ENCODE data around the gene PEBP1. TPM values are rescaled to one million over a fixed set of nuclear protein-coding genes. Genes with fewer than 3 reads are reported as not detected.

The PEBP1 gene
- total RNA-seq, 1 experiment from 2014 or later = 189 TPM

GRCh38 chr12:118136559-118137003 lies 657 bp downstream of the PEBP1 start:
- no peak for TF ChIP-seq EZH2 (IDR thresholded peaks at IDR 0.05; ENCODE audit: low read depth)
- TF ChIP-seq, protein P1, sequence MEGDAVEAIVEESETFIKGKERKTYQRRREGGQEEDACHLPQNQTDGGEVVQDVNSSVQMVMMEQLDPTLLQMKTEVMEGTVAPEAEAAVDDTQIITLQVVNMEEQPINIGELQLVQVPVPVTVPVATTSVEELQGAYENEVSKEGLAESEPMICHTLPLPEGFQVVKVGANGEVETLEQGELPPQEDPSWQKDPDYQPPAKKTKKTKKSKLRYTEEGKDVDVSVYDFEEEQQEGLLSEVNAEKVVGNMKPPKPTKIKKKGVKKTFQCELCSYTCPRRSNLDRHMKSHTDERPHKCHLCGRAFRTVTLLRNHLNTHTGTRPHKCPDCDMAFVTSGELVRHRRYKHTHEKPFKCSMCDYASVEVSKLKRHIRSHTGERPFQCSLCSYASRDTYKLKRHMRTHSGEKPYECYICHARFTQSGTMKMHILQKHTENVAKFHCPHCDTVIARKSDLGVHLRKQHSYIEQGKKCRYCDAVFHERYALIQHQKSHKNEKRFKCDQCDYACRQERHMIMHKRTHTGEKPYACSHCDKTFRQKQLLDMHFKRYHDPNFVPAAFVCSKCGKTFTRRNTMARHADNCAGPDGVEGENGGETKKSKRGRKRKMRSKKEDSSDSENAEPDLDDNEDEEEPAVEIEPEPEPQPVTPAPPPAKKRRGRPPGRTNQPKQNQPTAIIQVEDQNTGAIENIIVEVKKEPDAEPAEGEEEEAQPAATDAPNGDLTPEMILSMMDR (conservative IDR thresholded peaks at IDR 0.05) = no peak
- CTCF ChIA-PET = interaction anchor here (0.6 to 1.7 kb wide), 2 partner anchors 16 to 82 kb away, joined by 3 to 4 read pairs; no protein-coding TSS in a partner anchor
- H3K9me2 ChIP-seq (ENCODE audit: insufficient read depth) = no peaks in the 10 kb centered on the region
- H4K20me1 ChIP-seq (ENCODE audit: insufficient read depth) = no peaks in the 10 kb centered on the region
- intact Hi-C loops (cut with micrococcal nuclease; ENCODE audit: unreplicated experiment) = loop anchor here (1.0 to 10.0 kb wide), 3 partner anchors 34 to 262 kb away; no protein-coding TSS in a partner anchor
- peaks cover 12% of the 10 kb centered on the region for H3F3A ChIP-seq (ENCODE audit: insufficient read depth, low read depth)
- no TSS peak for BruUV-seq (replicated peaks)
- H3K27me3 ChIP-seq (ENCODE audit: insufficient read depth, low read depth) = no peaks in the 10 kb centered on the region
- no peak overlapping the region for H3K27ac ChIP-seq
- peaks cover 37% of the 10 kb centered on the region for H3K79me2 ChIP-seq (ENCODE audit: low read depth)
- peak in 1 of 2 experiments; percentile 4 for DNase-seq
- H3K4me1 ChIP-seq (replicated peaks; ENCODE audit: insufficient read depth) = peaks cover 34% of the 10 kb centered on the region
- H3K4me2 ChIP-seq = peak overlapping the region; percentile 83
- H3K4me3 ChIP-seq = peak overlapping the region; percentile 83
- H3K9me3 ChIP-seq (ENCODE audit: insufficient read depth, low read depth) = no peaks in the 10 kb centered on the region
- H3K36me3 ChIP-seq (ENCODE audit: low read depth) = 0 out of 2 replicates have a peak, but pooled peaks cover 4% of the 10 kb centered on the region
- POLR2A ChIA-PET (ENCODE audit: unreplicated experiment) = interaction anchor here (0.6 kb wide), 2 partner anchors 69 to 176 kb away, joined by 3 to 6 read pairs; no protein-coding TSS in a partner anchor
- H2AFZ ChIP-seq = peak overlapping the region; percentile 84

- Histone ChIP-seq H3K36me3 (ENCODE audit: low read depth) (0 out of 2 replicates have a peak, but pooled peaks cover 4% of the 10 kb centered on the region), H3K4me2 (peak overlapping the region; percentile 83), H3K27me3 (ENCODE audit: insufficient read depth, low read depth) (no peaks in the 10 kb centered on the region), H4K20me1 (ENCODE audit: insufficient read depth) (no peaks in the 10 kb centered on the region), H3K4me1 (replicated peaks; ENCODE audit: insufficient read depth) (peaks cover 28% of the 10 kb centered on the region), H3F3A (ENCODE audit: insufficient read depth, low read depth) (peaks cover 6% of the 10 kb centered on the region; the same call in 1 of the 2 replicates), H3K9me2 (ENCODE audit: insufficient read depth) (no peaks in the 10 kb centered on the region), H3K79me2 (ENCODE audit: low read depth) (peaks cover 37% of the 10 kb centered on the region), H2AFZ (peak overlapping the region; percentile 84), H3K27ac (no peak overlapping the region), H3K4me3 (peak overlapping the region; percentile 83), H3K9me3 (ENCODE audit: insufficient read depth, low read depth) (no peaks in the 10 kb centered on the region)
- TSS peak; percentile 58 for BruUV-seq (replicated peaks)
- no peak for DNase-seq
- POLR2A ChIA-PET (ENCODE audit: unreplicated experiment) = no interaction called here
- intact Hi-C loops (cut with micrococcal nuclease; ENCODE audit: unreplicated experiment) = loop anchor here (2.0 to 10.0 kb wide), 2 partner anchors 74 to 262 kb away; no protein-coding TSS in a partner anchor
- CTCF ChIA-PET = no interaction called here
- no peak for TF ChIP-seq EZH2 (IDR thresholded peaks at IDR 0.05; ENCODE audit: low read depth)
- TF ChIP-seq, protein P1 (conservative IDR thresholded peaks at IDR 0.05) = no peak
These were observed 1.3 kb downstream of the PEBP1 start for GRCh38 chr12:118137148-118137678.

DNA sequence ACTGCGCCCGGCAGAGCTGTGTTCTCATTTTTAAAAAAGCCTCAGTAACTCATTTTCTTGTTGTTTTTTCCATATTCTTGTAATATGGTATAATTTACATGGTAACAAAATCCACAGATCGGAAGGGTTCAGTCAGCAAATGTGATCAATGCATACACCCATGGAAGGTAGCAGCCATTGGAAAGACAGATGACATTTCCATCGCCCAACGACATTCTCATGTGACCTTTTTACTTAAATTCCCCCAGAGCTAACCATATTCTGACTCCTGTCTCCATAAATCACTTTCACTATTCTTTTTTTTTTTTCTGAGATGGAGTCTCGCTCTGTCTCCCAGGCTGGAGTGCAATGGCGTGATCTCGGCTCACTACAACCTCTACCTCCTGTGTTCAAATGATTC lies 4.9 kb downstream of the PEBP1 start:
- no peak overlapping the region for H3K27ac ChIP-seq
- no peak overlapping the region for H2AFZ ChIP-seq
- no peaks in the 10 kb centered on the region for H3F3A ChIP-seq (ENCODE audit: insufficient read depth, low read depth)
- POLR2A ChIA-PET (ENCODE audit: unreplicated experiment) = no interaction called here
- no peak overlapping the region for H3K4me2 ChIP-seq
- H3K79me2 ChIP-seq (ENCODE audit: low read depth) = peaks cover 22% of the 10 kb centered on the region
- H3K9me3 ChIP-seq (ENCODE audit: insufficient read depth, low read depth) = no peaks in the 10 kb centered on the region
- intact Hi-C loops (cut with micrococcal nuclease; ENCODE audit: unreplicated experiment) = no loop called here
- peaks cover 14% of the 10 kb centered on the region; the same call in 1 of the 2 replicates for H3K36me3 ChIP-seq (ENCODE audit: low read depth)
- TF ChIP-seq, protein P1 (conservative IDR thresholded peaks at IDR 0.05) = no peak
- no peak for TF ChIP-seq EZH2 (IDR thresholded peaks at IDR 0.05; ENCODE audit: low read depth)
- DNase-seq = no peak
- H3K27me3 ChIP-seq (ENCODE audit: insufficient read depth, low read depth) = no peaks in the 10 kb centered on the region
- peaks cover 17% of the 10 kb centered on the region for H3K4me1 ChIP-seq (replicated peaks; ENCODE audit: insufficient read depth)
- H3K9me2 ChIP-seq (ENCODE audit: insufficient read depth) = no peaks in the 10 kb centered on the region
- no peak overlapping the region for H3K4me3 ChIP-seq
- 0 out of 2 replicates have a peak, but pooled peaks cover 2% of the 10 kb centered on the region for H4K20me1 ChIP-seq (ENCODE audit: insufficient read depth)
- BruUV-seq (replicated peaks) = no TSS peak
- CTCF ChIA-PET = no interaction called here

Data from PC-9 (cell line).